Measurements from ENCODE around the gene CHADL.

DNA sequence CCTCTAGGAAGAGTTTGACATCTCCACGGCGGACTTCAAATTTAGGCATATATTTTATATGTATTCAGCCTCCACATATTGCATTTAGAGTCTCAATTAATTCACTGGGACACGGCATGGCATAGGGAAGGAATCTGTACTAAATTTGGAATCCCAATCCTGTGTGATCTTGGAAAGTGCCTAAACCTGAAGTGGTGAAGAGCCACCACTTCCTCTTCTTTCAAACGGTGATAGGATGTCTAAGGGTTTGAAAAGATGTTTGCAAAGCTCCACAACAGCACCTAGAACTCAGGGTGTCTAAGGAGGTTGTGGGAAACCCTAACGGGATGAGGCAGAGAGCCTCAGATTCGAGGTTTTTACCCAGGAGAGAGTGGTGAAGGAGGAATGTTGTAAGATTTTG is 36.7 kb downstream of the CHADL start:
- TF ChIP-seq RAD21 (CRISPR knock-in tag; conservative IDR thresholded peaks at IDR 0.05 in 1 of 2, IDR thresholded peaks at IDR 0.05 in 1 of 2) (no peak), PHTF2 (CRISPR knock-in tag; IDR thresholded peaks at IDR 0.05) (no peak), KLF10 (CRISPR knock-in tag; IDR thresholded peaks at IDR 0.05) (no peak), ZBTB1 (CRISPR knock-in tag; IDR thresholded peaks at IDR 0.05; ENCODE audit: borderline replicate concordance, low read depth) (no peak)
- TF ChIP-seq, protein P1, sequence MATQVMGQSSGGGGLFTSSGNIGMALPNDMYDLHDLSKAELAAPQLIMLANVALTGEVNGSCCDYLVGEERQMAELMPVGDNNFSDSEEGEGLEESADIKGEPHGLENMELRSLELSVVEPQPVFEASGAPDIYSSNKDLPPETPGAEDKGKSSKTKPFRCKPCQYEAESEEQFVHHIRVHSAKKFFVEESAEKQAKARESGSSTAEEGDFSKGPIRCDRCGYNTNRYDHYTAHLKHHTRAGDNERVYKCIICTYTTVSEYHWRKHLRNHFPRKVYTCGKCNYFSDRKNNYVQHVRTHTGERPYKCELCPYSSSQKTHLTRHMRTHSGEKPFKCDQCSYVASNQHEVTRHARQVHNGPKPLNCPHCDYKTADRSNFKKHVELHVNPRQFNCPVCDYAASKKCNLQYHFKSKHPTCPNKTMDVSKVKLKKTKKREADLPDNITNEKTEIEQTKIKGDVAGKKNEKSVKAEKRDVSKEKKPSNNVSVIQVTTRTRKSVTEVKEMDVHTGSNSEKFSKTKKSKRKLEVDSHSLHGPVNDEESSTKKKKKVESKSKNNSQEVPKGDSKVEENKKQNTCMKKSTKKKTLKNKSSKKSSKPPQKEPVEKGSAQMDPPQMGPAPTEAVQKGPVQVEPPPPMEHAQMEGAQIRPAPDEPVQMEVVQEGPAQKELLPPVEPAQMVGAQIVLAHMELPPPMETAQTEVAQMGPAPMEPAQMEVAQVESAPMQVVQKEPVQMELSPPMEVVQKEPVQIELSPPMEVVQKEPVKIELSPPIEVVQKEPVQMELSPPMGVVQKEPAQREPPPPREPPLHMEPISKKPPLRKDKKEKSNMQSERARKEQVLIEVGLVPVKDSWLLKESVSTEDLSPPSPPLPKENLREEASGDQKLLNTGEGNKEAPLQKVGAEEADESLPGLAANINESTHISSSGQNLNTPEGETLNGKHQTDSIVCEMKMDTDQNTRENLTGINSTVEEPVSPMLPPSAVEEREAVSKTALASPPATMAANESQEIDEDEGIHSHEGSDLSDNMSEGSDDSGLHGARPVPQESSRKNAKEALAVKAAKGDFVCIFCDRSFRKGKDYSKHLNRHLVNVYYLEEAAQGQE (IDR thresholded peaks at IDR 0.05; ENCODE audit: borderline replicate concordance): no peak
- TF ChIP-seq, protein P1 (CRISPR knock-in tag; IDR thresholded peaks at IDR 0.05; ENCODE audit: low read depth): no peak
- TF ChIP-seq, protein P2, sequence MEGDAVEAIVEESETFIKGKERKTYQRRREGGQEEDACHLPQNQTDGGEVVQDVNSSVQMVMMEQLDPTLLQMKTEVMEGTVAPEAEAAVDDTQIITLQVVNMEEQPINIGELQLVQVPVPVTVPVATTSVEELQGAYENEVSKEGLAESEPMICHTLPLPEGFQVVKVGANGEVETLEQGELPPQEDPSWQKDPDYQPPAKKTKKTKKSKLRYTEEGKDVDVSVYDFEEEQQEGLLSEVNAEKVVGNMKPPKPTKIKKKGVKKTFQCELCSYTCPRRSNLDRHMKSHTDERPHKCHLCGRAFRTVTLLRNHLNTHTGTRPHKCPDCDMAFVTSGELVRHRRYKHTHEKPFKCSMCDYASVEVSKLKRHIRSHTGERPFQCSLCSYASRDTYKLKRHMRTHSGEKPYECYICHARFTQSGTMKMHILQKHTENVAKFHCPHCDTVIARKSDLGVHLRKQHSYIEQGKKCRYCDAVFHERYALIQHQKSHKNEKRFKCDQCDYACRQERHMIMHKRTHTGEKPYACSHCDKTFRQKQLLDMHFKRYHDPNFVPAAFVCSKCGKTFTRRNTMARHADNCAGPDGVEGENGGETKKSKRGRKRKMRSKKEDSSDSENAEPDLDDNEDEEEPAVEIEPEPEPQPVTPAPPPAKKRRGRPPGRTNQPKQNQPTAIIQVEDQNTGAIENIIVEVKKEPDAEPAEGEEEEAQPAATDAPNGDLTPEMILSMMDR (IDR thresholded peaks at IDR 0.05 in 2 of 3, conservative IDR thresholded peaks at IDR 0.05 in 1 of 3; ENCODE audit: insufficient read depth in 2 of 3, low read depth in 1 of 3, low read length in 3 of 3): no peak
- TF ChIP-seq, protein P3, sequence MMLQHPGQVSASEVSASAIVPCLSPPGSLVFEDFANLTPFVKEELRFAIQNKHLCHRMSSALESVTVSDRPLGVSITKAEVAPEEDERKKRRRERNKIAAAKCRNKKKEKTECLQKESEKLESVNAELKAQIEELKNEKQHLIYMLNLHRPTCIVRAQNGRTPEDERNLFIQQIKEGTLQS (IDR thresholded peaks at IDR 0.05): no peak
- TF ChIP-seq, protein P3 (CRISPR knock-in tag; conservative IDR thresholded peaks at IDR 0.05): no peak
- TF ChIP-seq, protein P4, sequence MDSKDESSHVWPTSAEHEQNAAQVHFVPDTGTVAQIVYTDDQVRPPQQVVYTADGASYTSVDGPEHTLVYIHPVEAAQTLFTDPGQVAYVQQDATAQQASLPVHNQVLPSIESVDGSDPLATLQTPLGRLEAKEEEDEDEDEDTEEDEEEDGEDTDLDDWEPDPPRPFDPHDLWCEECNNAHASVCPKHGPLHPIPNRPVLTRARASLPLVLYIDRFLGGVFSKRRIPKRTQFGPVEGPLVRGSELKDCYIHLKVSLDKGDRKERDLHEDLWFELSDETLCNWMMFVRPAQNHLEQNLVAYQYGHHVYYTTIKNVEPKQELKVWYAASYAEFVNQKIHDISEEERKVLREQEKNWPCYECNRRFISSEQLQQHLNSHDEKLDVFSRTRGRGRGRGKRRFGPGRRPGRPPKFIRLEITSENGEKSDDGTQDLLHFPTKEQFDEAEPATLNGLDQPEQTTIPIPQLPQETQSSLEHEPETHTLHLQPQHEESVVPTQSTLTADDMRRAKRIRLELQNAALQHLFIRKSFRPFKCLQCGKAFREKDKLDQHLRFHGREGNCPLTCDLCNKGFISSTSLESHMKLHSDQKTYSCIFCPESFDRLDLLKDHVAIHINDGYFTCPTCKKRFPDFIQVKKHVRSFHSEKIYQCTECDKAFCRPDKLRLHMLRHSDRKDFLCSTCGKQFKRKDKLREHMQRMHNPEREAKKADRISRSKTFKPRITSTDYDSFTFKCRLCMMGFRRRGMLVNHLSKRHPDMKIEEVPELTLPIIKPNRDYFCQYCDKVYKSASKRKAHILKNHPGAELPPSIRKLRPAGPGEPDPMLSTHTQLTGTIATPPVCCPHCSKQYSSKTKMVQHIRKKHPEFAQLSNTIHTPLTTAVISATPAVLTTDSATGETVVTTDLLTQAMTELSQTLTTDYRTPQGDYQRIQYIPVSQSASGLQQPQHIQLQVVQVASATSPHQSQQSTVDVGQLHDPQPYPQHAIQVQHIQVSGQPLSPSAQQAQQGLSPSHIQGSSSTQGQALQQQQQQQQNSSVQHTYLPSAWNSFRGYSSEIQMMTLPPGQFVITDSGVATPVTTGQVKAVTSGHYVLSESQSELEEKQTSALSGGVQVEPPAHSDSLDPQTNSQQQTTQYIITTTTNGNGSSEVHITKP (IDR thresholded peaks at IDR 0.05; ENCODE audit: partially characterized antibody): no peak
